Activated T-cell treated with anti-CD3 and anti-CD28 coated beads, Interleukin-2, amount 50 U/mL, for 72 hours (primary cell): ENCODE data around the gene MAP6. TPM values are rescaled to one million over a fixed set of nuclear protein-coding genes. Genes with fewer than 3 reads are reported as not detected.
A peak's percentile ranks its signal among the peaks of the same experiment; 100 is the strongest.

Experiments used
- ATAC-seq, 2 donors: fragments of 150-1000 bp; cut with Tn5 transposase; replicated peaks in 1 of 2; 2 replicates each; pipeline ENCODE4 v1.10.0; 2021; ENCODE audit warnings: moderate library complexity in 2 of 2, mild to moderate bottlenecking in 1 of 2
- DNase-seq, 2 donors: peaks; one replicate each; pipeline ENCODE4 v3.0.0; 2021 to 2022; ENCODE audit warnings: mixed read lengths in 1 of 2
- H3K27ac Mint-ChIP-seq: one replicate; pipeline ENCODE4 v1.8.0; 2022; ENCODE audit warnings: mild to moderate bottlenecking, moderate library complexity, mixed read lengths
- H3K27me3 Mint-ChIP-seq: one replicate; pipeline ENCODE4 v1.8.0; 2022; ENCODE audit warnings: low read depth, mixed read lengths
- H3K36me3 Mint-ChIP-seq, 2 donors: one replicate each; pipeline ENCODE4 v1.8.0; 2022; ENCODE audit warnings: mixed read lengths in 2 of 2, mild to moderate bottlenecking in 1 of 2; ENCODE audit not compliant: insufficient read depth in 2 of 2
- H3K4me1 Mint-ChIP-seq: one replicate; pipeline ENCODE4 v1.8.0; 2022; ENCODE audit warnings: low read depth, mixed read lengths
- H3K4me3 Mint-ChIP-seq, 2 donors: one replicate each; pipeline ENCODE4 v1.8.0; 2022; ENCODE audit warnings: mild to moderate bottlenecking in 2 of 2, mixed read lengths in 2 of 2, moderate library complexity in 2 of 2
- H3K9me3 Mint-ChIP-seq, 2 donors: one replicate each; pipeline ENCODE4 v1.8.0; 2022; ENCODE audit warnings: mixed read lengths in 2 of 2
- total RNA-seq, 2 donors: library from RNA; stranded (reverse); gene quantifications; one replicate each; pipeline ENCODE4 v1.2.3, GENCODE V29; 2022

The MAP6 gene
- total RNA-seq, 2 donors from 2014 or later = 0.14 to 0.16 TPM

DNA sequence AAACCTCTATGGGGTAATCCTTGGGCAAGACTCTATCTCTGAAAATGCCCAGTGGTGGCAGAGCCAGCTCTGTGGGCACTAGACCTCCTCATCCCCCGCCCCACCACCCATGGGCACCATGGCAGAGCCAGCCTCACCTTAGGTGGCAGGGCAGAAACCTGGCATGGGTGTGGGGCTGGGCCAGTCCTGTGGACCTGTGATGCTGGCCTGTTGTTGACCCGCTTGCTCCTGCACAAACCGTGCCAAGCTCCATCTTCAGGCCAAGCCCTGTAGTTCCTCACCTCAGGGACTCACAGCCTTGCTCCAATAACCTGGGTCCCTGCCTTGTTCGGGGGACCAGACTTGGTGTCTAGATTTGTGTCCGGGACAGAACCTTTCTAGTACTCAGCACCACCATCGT is 115.7 kb downstream of the MAP6 start:
- H3K9me3 Mint-ChIP-seq = no peaks in the 10 kb centered on the region
- no peak overlapping the region for H3K4me3 Mint-ChIP-seq
- no peak for ATAC-seq
- H3K36me3 Mint-ChIP-seq = no peaks in the 10 kb centered on the region
- peaks cover 6% of the 10 kb centered on the region for H3K4me1 Mint-ChIP-seq
- DNase-seq = no peak
- H3K27ac Mint-ChIP-seq = no peak overlapping the region
- H3K27me3 Mint-ChIP-seq = no peaks in the 10 kb centered on the region

DNA sequence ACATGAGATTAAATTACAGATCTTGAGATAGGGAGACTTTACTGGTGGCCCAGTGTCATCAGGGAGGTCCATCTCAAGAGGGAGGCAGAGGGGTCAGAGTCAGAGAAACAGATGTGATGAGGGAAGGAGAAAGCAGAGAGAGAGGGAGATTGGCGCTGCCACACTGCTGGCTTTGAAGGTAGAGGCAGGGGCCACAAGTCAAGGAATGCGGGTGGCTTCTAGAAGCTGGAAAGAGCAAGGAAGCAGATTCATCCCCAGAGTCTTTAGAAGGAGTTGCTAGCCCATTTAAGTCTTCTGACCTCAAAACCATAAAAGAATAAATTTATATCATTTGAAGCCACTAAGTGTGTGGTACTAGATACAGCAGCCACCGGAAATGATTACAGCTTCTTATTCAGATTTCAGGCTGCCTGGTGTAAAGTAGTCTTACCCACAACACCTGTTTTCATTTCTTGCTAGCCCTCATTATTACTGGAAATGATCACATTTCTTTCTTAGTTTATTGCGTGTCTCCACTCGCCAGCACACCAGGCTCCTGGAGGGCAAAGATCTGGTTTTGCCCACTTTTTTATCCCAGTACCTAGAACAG is 119.4 kb downstream of the MAP6 start:
- Mint-ChIP-seq H3K4me3 (no peak overlapping the region), H3K9me3 (no peaks in the 10 kb centered on the region), H3K27ac (no peak overlapping the region), H3K36me3 (no peaks in the 10 kb centered on the region), H3K4me1 (peaks cover 6% of the 10 kb centered on the region), H3K27me3 (peaks cover 16% of the 10 kb centered on the region)
- ATAC-seq = peak; percentile 70 to 76
- no peak for DNase-seq

DNA sequence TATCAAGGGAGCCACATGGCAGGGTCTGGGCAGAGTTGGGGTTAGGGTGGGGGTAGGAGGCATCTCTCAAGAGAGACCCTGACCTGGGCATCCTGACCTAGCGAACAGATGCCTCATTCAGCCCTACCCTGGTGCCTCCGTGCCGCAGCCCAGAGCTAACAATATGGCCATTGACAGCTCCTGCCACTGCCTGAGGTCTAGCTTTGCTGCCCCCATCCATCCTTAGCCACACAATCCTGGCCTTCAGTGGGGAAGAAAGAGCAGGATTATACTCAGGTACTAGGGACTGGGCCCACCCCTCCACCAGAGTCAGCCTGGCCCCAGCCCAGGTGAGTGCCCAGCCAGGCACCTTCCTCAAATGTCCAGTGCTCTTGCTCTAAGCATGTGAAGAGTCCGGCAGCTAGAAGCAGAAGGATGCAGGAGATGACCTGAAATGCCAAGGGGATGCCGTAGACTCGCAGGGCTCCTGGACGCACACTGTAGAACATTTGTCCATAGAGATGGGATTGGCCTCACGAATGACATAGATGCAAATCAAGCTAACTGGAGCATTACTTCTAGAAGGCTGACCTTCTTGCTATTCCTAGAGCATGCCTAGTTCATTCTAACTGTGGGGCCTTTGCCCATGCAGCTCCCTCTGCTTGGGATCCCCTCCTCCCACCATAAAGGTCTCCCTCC is 120.1 kb downstream of the MAP6 start:
- ATAC-seq (no peak), DNase-seq (no peak)
- H3K4me3 Mint-ChIP-seq = no peak overlapping the region
- H3K4me1 Mint-ChIP-seq = peaks cover 6% of the 10 kb centered on the region
- no peaks in the 10 kb centered on the region for H3K9me3 Mint-ChIP-seq
- H3K27ac Mint-ChIP-seq = no peak overlapping the region
- H3K36me3 Mint-ChIP-seq = no peaks in the 10 kb centered on the region
- H3K27me3 Mint-ChIP-seq = peaks cover 16% of the 10 kb centered on the region

DNA sequence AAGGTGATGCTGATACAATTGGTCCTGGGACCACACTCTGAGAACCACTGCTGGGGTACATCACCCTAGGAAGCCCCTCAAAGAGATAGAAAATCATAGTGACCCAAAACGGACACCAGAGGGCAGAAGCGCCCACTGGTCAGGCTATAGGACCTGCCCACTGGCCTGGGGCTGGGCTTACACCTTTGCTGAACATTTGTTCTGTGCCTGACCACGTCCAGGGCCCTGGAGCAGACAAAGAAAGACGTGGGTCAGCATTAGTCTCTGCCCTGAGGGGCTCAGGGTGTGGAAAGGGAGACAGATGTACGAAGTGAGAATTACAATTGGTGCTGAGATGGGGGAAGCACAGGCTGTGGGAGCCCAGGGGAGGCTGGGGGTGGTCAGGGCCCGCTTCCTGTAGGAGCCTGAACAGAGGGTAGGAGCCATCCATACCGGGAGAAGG is 121.2 kb downstream of the MAP6 start:
- Mint-ChIP-seq H3K9me3 (no peaks in the 10 kb centered on the region), H3K27ac (no peak overlapping the region), H3K4me3 (no peak overlapping the region)

DNA sequence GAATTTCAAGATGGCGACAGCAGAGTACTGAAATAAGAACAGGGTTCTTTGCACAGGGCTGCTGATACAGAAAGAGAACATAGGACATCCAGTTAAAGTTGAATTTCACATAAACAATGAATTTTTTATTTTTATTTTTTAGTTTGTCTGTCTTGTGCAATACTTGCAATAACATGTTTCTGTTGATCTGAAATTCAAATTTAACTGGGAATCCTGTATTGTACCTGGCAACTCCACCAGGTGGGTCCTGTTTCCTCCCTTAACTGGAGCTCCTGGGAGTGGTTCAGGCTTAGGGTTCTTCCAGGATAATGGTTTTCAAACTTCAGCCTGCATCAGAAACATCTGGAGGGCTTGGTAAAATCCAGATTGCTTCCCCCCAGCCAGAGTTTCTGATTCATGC is 121.7 kb downstream of the MAP6 start:
- H3K27me3 Mint-ChIP-seq = peaks cover 16% of the 10 kb centered on the region
- no peaks in the 10 kb centered on the region for H3K36me3 Mint-ChIP-seq
- no peak overlapping the region for H3K4me3 Mint-ChIP-seq
- no peak for DNase-seq
- no peak for ATAC-seq
- peaks cover 6% of the 10 kb centered on the region for H3K4me1 Mint-ChIP-seq
- H3K9me3 Mint-ChIP-seq = no peaks in the 10 kb centered on the region
- no peak overlapping the region for H3K27ac Mint-ChIP-seq

More for the DNA sequence above, 121.2 kb downstream of the MAP6 start:
- H3K4me1 Mint-ChIP-seq = peaks cover 6% of the 10 kb centered on the region
- ATAC-seq = peak; percentile 71
- H3K27me3 Mint-ChIP-seq = peaks cover 16% of the 10 kb centered on the region
- DNase-seq = peak; percentile 57 to 61
- no peaks in the 10 kb centered on the region for H3K36me3 Mint-ChIP-seq

DNA sequence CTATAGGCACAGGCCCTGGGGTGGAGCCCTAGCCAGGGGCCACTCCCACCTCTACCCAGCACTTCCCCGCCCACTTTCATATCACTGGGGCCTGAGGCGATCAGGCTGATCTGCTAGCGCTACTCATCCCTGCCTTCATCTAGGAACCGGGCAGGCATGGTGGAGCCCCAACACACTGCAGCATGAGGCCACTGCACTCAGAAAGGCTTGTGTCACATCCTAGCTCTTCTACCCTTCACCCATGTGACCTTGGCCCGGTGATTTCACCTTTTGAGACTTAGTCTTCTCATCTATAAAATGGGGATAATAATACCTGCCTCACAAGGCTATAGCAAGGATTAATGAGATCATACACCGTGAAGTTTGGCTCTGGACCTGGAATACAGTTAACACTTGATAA is 125.0 kb downstream of the MAP6 start:
- H3K4me3 Mint-ChIP-seq = no peak overlapping the region
- H3K4me1 Mint-ChIP-seq = no peaks in the 10 kb centered on the region
- H3K9me3 Mint-ChIP-seq = no peaks in the 10 kb centered on the region
- peaks cover 16% of the 10 kb centered on the region for H3K27me3 Mint-ChIP-seq
- no peak for DNase-seq
- no peaks in the 10 kb centered on the region for H3K36me3 Mint-ChIP-seq
- H3K27ac Mint-ChIP-seq = no peak overlapping the region
- peak in 1 of 2 donors; percentile 24 for ATAC-seq

DNA sequence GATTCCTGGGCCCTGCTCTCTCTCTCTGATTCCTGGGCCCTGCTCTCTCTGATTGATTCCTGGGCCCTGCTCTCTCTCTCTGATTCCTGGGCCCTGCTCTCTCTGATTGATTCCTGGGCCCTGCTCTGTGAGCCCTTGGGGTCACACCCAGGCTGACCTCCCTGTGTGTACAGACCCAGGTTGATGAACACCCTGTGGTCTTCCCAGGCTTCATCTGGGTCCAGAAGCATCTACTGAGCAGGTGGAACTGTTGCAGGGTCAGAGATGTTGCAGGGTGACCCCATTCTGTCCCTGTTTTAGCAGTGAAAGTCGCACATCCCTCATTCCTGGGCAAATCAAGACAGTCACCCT is 126.8 kb downstream of the MAP6 start:
- Mint-ChIP-seq H3K36me3 (no peaks in the 10 kb centered on the region), H3K4me3 (no peak overlapping the region), H3K9me3 (no peaks in the 10 kb centered on the region), H3K4me1 (peaks cover 17% of the 10 kb centered on the region), H3K27me3 (peaks cover 17% of the 10 kb centered on the region), H3K27ac (no peak overlapping the region)
- ATAC-seq = no peak
- no peak for DNase-seq

DNA sequence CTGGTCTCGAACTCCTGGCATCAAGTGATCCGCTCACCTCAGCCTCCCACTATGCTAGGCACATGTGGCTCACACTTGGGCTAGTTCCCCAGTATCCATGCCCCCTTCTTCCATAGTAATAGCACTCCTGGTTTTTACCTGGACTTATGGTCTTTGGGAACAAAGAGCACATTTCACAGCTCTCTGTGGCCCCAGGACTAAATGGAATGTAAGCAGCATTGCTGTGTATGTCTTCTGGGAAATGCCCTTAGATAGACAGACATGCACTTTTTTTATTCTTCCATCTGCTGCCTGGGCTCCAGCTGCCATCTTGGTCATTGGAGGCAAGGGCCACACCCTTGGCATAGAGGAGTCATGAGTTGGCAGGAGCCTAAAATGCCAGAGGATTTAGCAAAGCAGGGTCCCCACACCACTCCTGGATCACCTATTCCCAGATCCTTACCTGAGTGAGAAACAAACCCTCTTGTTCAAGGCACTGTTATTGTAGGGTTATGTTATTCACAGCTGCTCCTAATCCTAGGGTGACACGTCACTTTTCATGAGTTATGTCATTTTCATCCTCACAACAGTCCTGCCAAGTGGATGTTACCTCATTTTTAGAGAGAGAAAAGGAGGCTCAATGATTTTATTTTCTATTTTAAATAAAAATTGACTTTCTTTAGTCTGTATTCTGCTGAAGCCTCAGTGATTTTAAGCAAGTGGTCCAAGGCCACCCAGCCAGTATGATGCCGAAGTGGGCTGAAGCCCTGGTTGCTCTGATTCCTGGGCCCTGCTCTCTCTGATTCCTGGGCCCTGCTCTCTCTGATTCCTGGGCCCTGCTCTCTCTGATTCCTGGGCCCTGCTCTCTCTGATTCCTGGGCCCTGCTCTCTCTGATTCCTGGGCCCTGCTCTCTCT is 127.4 kb downstream of the MAP6 start:
- H3K27me3 Mint-ChIP-seq = peaks cover 14% of the 10 kb centered on the region
- ATAC-seq (no peak), DNase-seq (no peak)
- H3K4me3 Mint-ChIP-seq = no peak overlapping the region
- no peak overlapping the region for H3K27ac Mint-ChIP-seq
- peaks cover 23% of the 10 kb centered on the region for H3K4me1 Mint-ChIP-seq
- H3K36me3 Mint-ChIP-seq = no peaks in the 10 kb centered on the region
- no peaks in the 10 kb centered on the region for H3K9me3 Mint-ChIP-seq

DNA sequence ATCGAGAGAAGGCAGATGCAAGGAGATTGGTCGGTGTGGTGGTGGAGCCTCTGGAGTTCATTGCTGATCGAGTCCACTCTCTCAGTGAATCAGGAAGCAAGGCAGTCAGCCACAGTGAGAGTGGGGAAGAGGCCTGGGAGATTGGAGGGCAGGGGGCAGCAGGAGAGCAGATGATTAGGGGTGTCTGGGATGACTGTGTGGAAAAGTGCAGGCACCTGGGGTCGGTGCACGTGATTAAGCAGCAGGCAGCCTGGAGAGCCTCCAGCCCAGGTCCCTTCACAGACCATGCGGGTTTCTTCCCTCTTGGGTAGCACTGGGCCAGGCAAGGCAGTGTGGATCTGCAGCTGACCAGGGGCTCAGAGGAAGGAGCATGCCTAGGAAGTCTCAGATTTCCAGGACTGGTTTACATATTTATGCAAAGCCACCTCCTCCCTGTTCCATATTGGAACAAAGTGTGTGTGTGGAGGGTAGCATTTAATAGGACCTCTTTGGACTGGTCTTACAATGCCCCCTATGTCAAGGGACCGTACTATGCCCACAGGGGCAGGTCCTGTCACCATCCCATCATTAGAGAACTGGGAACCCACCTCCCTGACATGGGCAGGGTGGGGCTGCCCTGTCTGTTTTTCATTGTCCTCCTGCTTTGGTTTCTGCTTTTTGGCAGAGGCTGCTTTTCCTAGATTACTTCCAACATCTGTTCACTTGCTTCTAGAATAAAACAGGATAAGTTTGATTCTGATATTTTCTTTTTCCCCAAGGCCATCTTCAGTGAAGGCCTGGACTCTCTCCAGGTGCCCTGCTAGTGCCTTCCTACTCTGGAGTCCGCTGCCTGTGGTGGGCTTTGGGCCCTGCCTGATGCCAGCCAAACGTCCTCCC is 129.1 kb downstream of the MAP6 start:
- Mint-ChIP-seq H3K4me3 (no peak overlapping the region), H3K27ac (no peak overlapping the region), H3K4me1 (peaks cover 32% of the 10 kb centered on the region), H3K9me3 (no peaks in the 10 kb centered on the region), H3K27me3 (peaks cover 7% of the 10 kb centered on the region), H3K36me3 (no peaks in the 10 kb centered on the region)
- no peak for DNase-seq
- no peak for ATAC-seq

DNA sequence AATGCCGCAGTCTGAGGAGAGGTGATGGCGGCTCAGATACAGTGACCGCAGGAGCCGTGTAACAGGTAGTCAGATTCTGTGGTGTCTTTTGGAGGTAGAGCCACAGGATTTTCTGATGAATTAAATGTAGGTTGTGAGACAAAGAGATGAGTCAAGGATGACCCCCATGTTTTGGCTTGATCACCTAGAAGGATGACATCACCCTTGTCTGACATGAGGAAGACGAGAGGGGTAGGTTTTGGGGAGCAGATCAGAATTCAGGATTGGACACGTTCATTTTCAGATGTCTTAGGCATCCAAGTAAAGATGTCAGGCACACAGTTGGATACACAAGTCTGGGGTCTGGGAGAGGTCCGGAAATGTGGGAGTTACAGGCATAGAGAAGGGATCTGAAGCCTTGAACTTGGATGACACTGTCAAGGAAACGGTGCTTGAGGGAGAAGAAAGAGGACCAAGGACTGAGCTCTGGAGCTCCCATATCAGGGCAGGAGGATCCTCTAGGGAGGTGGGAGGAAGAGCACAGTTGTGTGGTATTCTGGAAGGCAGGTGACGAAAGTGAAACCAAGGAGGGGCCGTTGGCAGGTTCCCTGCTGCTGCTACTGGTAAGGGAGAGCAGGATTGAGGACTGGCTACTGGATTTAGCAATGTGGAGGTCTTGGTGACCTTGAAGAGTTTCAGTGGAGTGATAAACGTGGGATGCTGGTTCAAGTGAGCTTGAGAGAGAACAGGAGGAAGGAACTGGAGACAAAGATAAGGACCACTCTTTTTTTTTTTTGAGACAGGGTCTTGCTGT is 130.5 kb downstream of the MAP6 start:
- H3K4me1 Mint-ChIP-seq = peaks cover 32% of the 10 kb centered on the region
- no peaks in the 10 kb centered on the region for H3K9me3 Mint-ChIP-seq
- peak overlapping the region; percentile 12 for H3K27ac Mint-ChIP-seq
- peaks cover 7% of the 10 kb centered on the region for H3K27me3 Mint-ChIP-seq
- peak in 1 of 2 donors; percentile 18 for ATAC-seq
- no peak for DNase-seq
- peak overlapping the region in 1 of 2 donors; percentile 7 for H3K4me3 Mint-ChIP-seq
- no peaks in the 10 kb centered on the region for H3K36me3 Mint-ChIP-seq

DNA sequence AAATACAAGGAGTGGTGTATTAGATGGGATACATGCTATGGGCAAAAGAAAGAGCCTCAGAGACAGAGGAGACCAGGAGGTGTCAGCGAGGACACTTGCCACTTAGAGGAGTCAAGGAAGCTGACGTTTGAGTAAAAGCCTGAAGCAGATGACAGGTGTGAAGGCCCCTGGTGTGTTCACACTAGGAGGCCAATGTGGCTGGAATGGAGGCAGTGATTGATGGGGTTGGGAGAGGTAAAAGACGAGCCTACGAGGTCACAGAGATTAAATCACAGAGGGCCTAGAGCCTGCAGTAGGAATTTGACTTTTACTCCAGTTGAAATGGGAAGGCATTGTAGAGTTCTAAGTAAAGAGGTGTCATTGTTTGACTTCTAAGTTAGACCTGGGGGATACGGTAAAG is 131.1 kb downstream of the MAP6 start:
- H3K36me3 Mint-ChIP-seq = no peaks in the 10 kb centered on the region
- H3K27me3 Mint-ChIP-seq = peaks cover 7% of the 10 kb centered on the region
- no peak for ATAC-seq
- no peaks in the 10 kb centered on the region for H3K9me3 Mint-ChIP-seq
- H3K4me1 Mint-ChIP-seq = peaks cover 32% of the 10 kb centered on the region
- peak overlapping the region in 1 of 2 donors; percentile 33 for H3K4me3 Mint-ChIP-seq
- DNase-seq = no peak
- H3K27ac Mint-ChIP-seq = peak overlapping the region; percentile 31
